ENCODE data around the gene PJVK. TPM values are rescaled to one million over a fixed set of nuclear protein-coding genes. Genes with fewer than 3 reads are reported as not detected.
"Not testable (repeated sequence)": the region's sequence is repeated elsewhere in the genome, so short reads cannot be mapped to it uniquely, and the experiment has no call there.

The PJVK gene
- total RNA-seq, 1 experiment from 2014 or later: 1.1 TPM

DNA sequence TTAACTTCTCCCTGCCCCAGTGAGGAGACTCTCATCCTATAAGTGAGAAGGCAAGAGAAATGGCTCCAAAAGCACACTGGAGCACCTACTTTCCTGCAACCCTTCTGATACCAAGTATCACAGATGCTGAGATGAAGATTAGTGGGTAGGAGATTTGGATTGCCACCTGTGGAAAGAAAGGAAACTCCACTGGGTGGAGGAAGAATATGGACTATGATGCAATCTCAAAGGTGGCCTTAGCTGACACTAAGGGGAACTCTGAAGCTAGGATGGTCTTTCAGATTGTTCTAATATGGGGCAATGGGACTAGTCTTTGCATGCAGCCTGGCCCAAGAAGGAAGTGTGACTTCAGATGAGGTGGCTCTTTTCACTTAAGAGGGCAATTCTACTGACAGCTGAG is 21.8 kb upstream of the PJVK start:
- DNase-seq (ENCODE audit: low spot score): no peak

- no peak for DNase-seq (ENCODE audit: low spot score)
Measured at GRCh38 chr2:178436662-178437061, 14.5 kb upstream of the PJVK start.

GRCh38 chr2:178441426-178441825 is 9.8 kb upstream of the PJVK start:
- DNase-seq (ENCODE audit: low spot score): no peak

DNA sequence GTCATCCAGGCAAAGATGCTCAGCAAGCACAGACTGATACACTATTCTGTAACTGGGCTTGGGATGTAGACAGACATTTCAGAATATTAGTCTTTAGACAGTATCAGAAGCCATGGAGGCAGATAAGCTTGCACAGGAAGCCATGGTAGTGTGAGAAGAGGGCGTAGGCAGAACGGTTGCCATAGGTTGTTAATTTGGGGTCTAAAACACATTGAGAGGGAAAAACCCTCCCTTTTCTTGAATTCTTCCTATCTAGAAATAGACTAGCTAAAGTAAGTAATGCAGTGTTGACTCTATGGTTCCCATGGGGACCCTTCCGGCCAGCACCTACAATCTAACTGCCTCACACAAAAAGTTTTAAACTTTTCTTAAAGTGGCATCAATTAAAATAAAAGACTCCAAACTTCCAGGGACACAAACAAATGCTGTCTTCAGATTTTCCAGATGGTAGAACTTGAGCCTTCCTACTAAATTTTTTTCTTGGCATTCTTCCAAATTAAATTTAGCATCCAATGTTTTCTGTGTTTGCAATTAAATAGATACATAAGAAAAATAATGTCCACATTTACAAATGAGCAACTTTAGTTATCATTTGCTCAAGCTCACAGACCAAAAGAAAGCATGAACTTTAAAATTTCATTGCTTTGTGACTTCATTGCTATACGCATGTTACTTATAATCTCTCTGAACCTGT is 2.1 kb upstream of the PJVK start:
- DNase-seq (ENCODE audit: low spot score): no peak

DNA sequence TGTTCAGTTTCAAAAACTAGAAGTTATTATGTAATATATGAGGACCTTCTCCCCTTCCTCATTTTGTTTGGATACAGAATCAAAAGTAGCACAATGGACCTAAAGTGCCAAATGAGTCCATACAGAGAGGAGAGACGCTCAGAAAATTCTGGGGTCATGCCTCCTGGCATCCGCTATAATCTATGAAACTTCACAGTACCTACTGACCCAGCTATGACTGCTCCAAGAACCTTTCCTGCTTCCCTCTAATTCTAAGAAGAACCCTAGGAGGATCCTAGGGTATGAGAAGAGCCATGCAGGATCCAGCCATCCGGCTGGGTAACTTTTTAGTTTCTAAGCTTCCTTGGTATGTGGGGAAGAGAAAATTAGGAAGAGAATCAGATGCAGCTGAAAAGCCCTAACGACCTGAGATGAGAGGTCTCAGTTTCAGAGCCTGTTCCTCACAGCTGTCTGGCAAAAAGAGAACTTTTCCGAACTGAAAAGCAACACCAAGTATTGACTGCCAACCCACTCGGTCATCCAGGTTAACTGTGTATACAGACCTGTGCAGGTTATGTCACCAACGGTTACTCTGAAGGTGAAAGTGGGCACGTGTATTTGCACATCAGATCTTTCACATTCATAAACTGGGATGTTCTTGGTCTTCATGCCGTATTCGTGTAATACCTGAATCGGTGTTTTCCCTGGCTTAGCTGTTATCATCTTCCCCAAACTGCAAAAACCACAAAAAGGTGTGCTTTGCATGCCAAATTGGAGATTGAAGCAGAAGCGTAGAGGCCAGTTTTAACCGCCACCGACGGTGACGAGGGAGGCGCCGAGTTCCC is 1.3 kb upstream of the PJVK start:
- no peak for DNase-seq (ENCODE audit: low spot score)

DNA sequence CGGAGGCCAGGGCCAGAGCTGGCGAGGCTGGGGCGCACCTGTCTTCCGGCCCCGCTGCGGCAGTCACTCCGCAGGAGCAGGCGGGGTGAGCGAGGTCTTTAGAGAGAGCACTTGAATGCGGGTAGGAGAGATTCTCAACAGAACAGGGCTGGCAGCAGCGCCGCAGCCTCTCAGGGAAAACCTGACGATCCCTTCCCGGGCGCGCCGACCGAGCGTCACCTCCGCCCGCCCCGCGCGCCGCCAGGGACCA is 729 bp upstream of the PJVK start:
- peak; percentile 51 for DNase-seq (ENCODE audit: low spot score)

DNA sequence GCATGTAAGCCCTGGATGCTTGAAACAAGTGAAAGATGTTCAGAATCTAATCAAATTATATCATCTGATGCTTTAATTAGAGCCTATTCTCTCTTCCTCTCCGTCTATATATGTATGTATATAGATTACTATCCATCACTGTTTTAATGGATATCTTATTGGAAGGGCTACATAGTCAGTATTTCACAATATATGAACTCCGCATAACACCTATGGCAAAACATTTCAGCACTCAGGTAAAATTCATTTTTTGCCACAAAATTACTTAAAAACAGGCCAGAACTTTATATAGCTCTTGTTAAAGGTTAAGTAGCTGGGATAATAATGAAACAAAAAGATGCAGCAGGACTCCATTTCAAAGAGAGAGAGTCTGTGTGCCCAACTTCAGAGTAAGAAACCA is 1.2 kb downstream of the PJVK start:
- no peak for DNase-seq (ENCODE audit: low spot score)

DNA sequence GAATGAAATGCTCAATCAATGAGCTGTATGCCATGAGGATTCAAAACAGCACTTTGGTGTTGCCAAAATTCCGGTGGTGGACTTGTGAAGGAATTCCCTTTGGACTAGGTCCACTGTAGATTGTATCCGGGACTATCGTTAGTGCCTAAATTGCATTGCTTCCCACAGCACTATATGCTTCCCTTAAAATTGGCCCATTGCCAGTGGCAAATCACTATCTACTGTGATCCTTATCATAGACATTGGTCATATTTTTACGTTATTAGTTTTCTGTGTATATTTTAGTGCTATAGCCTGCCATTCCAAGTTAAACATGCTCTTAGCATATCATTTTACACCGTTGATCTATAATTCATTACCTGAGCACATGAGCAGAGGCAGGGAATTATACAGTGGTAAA is 1.7 kb downstream of the PJVK start:
- no peak for DNase-seq (ENCODE audit: low spot score)

DNA sequence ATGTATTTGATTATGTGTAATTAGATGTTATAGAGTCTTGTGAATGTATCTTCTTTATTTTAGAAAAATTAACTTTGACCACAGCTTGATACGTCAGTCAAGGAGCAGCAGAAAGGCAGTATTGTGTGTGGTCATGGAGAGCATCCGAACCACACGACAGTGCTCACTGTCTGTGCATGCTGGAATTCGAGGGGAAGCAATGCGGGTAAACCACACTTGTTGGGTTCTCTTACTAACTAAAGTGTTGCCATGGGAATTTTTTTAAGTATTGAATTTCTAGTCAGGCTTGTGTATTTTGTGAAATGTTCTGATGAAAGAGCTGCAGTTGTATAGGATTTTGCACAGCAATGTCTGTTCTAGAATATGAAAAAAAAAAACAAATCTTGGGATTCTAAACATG is 4.8 kb downstream of the PJVK start:
- no peak for DNase-seq (ENCODE audit: low spot score)

- DNase-seq (ENCODE audit: low spot score): no peak
Measured at GRCh38 chr2:178457390-178457886, 6.3 kb downstream of the PJVK start.

GRCh38 chr2:178469219-178469849 is 18.2 kb downstream of the PJVK start:
- no peak for DNase-seq (ENCODE audit: low spot score)

DNA sequence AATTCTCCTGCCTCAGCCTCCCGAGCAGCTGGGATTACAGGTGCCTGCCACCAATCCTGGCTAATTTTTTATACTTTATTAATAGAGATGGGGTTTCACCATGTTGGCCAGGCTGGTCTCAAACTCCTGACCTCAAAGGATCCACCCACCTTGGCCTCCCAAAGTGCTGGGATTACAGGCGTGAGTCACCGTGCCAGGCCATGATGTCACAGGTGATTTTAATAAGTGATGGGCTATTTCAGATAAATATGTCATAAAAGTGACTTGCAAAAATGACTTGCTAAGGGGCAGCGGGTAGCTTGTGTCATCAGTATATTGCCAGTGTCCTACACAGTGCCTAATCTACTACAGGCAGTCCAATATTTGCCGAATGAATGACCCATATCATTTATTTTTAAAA is 20.1 kb downstream of the PJVK start:
- DNase-seq (ENCODE audit: low spot score): not testable (repeated sequence)

- no peak for DNase-seq (ENCODE audit: low spot score)
Measured at GRCh38 chr2:178473373-178473772, 22.2 kb downstream of the PJVK start.

DNA sequence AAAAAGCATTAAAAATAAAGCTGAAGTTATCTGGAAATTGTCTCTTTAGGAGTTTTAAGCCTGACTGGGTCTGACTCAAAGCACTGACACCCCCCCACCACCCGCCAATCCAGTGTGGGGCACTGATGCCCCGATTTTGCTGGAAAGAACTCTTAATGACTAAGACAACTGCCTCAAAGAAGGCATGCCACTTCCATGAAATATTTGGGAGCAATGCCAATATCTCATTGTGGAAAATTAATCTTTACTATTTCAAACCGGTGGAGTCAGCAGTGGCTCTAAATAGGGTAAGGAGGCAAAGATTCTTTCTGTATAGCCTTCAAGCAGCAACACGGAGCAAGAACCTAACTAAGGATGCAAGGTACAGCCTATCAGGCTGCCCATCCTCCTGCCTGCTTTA is 22.8 kb downstream of the PJVK start:
- DNase-seq (ENCODE audit: low spot score): no peak

DNA sequence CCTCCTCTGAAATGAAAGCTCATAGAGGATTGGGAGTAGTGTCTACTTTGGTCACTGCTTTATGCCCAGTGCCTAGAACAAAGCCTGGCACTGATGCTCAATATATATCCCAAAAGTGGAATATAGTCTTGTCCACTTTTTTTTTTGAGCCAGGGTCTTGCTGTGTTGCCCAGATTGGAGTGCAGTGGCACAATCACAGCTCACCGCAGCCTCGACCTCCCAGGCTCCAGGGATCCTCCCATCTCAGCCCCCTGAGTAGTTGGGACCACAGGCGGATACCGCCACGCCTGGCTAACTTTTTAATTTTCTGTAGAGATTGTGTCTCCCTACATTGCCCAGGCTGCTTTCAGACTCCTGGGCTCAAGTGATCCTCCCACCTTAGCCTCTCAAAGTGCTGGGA is 23.4 kb downstream of the PJVK start:
- DNase-seq (ENCODE audit: low spot score): no peak

DNA sequence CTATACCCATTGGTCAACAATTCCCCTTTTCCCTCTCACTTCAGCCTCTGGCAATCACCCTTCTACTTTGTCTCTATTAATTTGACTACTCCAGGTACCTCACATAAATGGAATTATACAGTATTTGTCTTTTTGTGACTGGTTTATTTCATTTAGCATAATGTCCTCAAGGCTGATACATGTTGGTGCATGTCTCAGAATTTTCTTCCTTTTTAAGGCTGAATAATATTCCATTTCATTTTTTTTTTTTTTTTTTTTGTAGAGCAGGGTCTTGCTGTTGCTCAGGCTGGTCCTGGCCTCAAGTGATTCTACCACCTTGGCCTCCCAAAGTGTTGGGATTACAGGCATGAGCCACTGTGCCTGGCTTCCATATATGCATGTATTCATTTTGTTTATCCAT is 25.3 kb downstream of the PJVK start:
- DNase-seq (ENCODE audit: low spot score): no peak

DNA sequence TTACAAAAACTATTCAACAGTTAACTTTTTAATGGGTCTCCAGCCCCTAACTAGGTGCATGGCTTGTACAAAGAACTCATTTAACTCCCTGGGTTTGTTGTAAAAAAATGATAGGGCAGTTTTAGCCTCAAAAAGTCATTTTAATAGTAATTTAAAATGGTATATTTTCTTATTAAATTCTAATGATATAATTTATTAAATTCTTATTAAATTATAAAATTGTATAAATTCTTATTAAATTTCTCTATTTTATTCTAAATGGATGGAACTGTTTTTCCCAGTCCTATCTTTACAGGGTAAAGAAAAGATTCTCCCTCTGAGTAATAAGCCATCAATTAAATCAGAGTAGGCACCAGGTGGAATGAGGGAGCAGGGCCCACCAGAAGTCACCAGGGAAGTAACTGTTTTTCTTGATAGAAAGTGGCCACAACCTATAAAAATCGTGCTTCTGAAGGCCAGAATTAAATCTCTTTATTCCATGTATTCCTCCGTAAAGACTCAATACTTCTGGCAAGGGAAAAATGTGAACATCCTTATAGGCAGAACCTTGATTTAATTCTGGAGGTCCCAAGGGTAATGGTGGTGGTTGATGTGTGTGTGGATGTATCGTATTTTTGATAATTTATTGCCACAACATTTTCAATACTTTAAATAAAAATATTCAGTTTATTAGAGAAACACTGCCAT is 26.4 kb downstream of the PJVK start:
- DNase-seq (ENCODE audit: low spot score): no peak

GRCh38 chr2:178478130-178478438 is 26.9 kb downstream of the PJVK start:
- no peak for DNase-seq (ENCODE audit: low spot score)

- DNase-seq (ENCODE audit: low spot score): peak; percentile 53
Measured at GRCh38 chr2:178478439-178479274, 27.5 kb downstream of the PJVK start, which contains the start of gene FKBP7. Gene FKBP7, minus strand, starts transcription at chr2:178478600. Its CDS starts 101 bp downstream, at chr2:178478499.

- DNase-seq (ENCODE audit: low spot score): no peak
Measured at GRCh38 chr2:178479275-178479616, 28.1 kb downstream of the PJVK start.

- DNase-seq (ENCODE audit: low spot score): no peak
Measured at GRCh38 chr2:178479758-178480226, 28.6 kb downstream of the PJVK start.

Data from H4 (cell line).